GM18520 (cell line): ENCODE results near the gene MYO5A.
"Not testable (repeated sequence)": the region's sequence is repeated elsewhere in the genome, so short reads cannot be mapped to it uniquely, and the experiment has no call there.

Experiments
- ATAC-seq: cut with Tn5 transposase; IDR thresholded peaks from one replicate; pipeline ENCODE4 v1.9.1; 2021; ENCODE audit not compliant: unreplicated experiment

Gene MYO5A

DNA sequence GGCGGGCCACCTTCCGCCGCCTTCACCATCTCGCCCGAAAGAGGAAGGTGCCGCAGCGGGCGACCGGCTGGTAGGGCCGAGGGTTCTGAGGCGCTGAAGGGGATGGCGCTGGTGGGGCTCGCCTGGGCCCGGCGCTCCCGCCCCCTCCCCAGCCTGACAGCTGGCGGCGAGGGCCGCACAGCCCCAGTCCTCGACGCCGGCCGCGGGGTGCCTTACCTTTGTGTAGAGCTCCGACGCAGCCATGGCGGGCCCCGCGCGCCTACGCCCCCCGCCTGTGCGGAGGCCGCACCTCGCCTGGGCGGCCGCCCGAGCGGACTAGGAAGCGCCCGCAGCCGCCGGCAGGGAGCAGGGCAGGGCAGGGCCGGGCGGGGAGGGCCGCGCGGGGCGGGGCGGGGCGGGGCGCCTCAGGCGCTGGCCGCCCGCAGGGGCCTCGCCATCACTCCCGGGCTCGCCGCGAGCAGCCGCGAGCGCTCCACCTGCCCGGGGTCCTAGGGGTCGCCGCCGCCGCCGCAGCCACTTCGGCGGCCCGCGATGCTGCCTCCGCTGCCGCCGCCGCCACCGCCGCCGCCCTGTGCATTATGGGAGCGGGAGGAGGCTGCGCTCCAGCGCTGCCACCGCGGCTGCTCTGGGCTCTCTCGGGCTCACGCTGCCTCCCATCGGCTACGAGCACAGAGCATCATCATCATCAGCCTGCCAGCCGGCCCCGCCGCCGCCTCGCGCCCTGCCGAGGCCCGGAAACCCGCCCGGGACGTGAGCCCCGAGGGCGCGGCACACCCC lies at the start of gene MYO5A:
Gene MYO5A (minus strand): TSS at position 317 of the 777 bp plus-strand sequence. CDS start 74 bp downstream, at position 243.
- ATAC-seq, result peak; percentile 72

DNA sequence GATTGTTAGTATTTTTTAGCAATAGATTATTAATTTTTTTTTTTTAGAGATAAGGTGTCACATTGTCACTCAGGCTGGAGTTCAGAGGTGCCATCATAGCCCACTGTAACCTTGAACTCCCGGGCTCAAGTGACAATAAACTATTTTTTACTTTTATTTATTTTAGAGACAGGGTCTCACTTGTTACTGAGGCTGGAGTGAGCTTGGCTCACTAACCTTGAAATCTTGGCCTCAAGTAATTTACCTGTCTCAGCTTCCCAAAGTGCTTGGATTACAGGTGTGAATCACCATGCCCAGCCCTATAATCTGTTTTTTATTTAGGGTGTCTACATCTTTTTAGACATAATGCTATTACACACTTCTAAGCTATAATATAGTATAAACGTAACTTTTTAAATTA lies 48.0 kb upstream of the MYO5A start:
- no peak for ATAC-seq

DNA sequence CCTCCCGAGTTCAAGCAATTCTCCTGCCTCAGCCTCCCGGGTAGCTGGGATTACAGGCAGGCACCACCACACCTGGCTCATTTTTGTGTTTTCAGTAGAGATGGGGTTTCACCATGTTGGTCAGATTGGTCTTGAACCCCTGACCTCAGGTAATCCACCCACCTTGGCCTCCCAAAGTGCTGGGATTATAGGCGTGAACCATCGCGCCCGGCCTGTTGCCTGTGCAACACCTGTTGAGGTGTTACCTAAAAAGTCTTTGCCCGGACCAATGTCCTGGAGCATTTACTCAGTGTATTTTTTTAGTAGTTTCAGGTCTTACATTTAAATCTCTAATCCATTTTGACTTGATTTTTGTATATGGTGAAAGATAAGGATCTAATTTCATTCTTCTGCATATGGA lies 46.9 kb upstream of the MYO5A start:
- ATAC-seq, result not testable (repeated sequence)

DNA sequence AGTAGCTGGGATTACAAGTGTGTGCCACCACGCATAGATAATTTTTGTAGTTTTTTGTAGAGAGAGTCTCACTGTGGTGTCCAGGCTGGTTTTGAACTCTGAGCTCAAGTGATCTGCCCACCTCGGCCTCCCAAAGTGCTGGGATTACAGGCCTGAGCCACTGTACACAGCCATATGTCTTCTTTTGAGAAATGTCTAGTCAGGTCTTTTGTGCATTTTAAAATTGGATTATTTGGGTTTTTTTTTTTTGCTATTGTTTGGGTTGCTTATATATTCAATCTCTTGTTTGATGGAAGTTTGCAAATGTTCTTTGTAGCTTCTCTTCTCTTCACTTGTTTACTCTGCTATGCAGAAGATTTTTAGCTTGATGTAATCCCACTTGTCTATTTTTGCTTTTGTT lies 46.4 kb upstream of the MYO5A start:
- ATAC-seq, result no peak

DNA sequence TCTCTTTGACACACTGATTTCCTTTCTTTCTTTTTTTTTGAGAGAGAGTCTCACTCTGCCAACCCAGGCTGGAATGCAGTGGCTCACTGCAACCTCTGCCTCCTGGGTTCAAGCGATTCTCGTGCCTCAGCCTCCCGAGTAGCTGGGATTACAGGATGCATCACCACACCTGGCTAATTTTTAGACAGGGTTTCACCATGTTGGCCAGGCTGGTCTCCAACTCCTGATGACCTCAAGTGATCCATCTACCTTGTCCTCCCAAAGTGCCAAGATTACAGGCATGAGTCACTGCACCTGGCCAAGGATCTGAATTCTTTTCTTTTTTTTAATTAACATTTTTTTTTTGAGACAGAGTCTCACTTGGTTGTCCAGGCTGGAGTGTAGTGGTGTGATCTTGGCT lies 45.9 kb upstream of the MYO5A start:
- ATAC-seq, result not testable (repeated sequence)

DNA sequence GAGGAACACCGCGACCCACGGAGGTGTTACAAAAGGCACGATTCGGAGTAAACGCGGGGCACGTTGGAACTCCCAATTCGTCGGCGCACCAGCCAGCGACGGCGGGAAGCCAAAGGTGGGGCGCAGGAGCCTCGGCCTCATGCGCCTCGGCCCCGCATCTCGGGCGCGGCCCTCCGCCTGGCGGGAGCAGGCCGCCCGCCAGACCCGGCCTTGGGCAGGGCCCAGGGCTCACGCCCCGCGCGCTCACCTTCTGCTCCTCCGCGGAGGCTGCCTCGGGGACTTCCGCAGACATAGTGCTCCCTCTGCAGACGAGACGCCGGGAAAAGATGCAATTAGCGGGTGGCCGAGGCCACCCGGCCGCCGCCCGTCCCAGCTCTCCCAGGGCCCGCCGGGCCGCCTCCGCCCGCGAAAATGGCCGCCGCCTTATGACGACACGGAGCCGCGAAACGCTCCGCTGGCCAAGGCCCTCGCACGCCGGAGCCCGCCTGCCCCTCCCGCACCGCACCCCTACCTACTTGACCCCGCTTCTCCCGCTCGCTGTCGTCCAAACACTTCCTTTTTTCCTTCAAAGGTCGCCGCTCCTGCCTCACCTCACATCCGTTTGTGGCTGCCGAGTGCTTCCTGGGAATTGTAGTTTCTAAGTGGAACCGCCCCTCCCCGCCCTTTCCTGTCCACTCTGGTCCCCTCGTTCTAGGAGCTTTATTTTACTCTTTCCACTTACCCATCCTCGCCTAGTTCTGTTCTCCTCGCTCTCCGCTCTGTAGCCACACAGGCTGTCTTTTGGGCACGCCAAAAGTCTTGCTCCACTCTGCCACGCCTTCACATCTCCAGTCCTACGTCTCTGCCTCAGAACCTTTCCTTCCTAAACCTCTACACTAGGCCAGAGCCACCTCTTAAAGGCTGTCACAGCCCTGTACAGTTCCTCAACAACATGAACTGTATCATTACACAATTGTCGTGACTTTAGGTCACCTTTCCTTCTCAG lies 40.2 kb upstream of the MYO5A start, which contains the start of gene ARPP19:
Gene ARPP19 (minus strand): TSS at position 430 of the 985 bp plus-strand sequence. CDS start 138 bp downstream, at position 292.
- peak; percentile 39 for ATAC-seq

DNA sequence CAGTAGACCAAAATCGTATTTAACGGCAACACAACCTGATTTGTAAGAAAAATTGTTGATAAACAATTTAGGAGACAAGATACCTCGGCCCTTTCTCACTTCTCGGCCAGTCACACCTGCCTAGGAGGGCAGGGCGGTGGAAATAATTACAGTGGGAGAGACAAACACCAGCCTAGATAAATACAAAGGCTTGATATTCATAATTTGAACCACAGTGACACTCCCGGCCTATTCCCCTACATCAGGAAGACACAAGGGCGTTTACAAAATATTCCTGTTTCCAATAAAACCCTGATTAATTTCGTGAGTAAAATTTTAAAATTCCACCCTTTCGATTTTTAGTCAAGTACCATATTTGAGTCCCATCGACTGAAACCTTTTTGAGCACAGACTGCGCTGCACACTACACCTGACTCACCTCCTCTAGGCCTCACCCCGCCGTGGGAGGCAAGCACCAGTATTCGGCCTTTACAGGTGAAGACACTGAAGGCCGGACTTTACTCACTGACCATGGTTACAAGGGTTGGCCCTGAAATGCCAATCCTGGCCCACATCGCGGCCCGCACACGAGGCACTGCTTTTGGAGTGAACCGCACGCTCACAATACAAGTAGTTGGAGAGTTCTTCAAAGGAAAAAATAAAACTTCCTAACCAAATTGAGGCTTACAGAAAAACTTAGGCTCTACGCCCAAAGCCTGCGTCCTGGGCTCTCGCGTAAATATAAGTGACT lies 39.4 kb upstream of the MYO5A start:
- ATAC-seq, result no peak

DNA sequence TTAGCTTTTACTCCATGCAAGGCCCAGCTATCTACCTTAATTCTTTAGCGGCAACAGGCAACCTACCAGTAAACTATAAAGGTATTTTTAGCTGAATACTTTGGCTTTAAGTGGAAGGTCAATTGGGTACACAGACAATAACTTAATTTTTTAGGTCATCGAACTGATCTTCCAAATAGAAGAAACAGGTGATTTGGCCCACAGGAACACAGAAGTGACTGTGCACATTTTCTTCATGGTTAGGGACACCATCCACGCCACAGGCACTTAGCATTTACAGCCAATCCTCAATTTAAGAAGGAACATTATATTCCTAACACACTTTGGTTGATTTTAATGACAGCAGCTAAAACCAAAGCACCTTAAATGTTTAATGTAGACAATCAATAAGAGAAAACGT lies 38.2 kb upstream of the MYO5A start:
- ATAC-seq, result no peak

DNA sequence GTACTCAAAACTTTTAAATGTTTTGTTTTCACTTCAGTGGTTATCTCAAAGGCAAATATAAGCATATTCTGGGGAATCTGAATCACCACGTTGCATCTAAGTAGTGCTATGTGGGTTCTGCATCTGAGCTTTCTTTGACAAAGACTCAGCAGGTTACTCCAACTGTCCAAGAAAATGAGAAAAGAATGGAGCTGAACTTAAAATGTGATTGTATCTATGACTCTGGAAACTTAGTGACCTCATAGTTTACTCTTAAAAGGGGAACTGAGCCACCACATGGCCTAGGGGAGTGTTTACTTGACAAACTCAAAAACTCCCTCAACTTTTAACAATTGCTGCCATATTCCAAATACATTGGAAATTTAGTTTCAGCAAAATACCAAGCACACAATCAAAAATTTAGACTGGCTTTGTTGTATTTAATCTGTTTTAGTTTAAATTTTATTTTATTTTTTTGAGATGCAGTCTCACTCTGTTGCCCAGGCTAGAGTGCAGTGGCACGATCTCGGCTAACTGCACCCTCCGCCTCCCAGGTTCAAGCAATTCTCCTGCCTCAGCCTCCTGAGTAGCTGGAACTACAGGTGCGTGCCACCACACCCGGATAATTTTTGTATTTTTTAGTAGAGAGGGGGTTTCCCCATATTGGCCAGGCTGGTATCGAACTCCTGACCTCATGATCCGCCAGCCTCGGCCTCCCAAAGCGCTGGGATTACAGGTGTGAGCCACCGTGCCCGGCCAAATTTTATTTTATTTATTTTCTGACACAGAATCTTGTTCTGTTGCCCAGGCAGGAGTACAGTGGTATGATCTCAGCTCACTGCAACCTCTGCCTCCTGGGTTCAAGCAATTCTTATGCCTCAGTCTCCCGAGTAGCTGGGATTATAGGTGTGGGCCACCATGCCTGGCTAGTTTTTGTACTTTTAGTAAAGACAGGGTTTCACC lies 37.0 kb upstream of the MYO5A start:
- peak; percentile 43 for ATAC-seq

DNA sequence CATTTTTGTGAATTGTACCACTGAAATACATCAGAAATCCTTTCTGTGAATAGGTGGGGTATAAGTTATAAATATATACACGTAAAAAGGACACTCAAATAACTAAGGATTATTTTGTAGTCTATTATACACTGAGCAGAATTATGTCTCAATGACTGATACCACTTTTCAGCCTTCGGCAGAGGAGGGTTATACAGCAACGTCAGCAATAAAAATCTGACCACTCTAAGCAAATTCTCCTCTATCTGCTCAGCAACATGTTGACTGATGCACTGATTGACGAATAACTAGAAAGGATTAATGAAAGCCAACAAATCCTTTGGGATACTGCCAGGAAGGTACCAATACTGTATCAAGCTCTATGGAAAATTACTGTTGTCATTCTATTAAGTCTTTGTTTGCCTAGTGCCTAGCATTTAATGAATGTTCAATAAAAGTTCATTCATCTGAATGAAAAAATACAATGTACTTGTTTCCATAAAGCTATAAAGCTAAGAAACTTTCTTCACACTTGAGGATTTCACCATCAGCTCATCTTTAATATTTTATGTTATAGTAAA lies 34.9 kb upstream of the MYO5A start:
- ATAC-seq, result no peak

DNA sequence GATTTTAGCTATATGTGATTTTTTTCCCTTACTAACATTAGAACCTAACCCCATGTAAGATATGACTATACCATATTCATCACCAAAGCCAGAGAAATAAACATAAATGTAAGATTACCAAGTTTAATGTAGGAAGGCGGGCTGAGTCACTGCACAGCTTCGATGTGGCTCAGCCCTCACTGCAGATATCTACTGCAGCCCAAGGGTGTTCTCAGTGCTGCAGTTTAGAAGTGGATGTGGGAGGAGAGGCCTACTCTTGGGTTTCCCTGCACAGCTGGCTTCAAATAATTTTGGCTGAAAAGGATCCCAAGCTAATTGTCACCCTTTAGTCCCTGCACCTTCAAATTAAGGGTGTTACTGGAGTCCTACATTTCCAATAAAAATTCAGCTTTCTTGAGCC lies 30.9 kb upstream of the MYO5A start:
- peak; percentile 28 for ATAC-seq

DNA sequence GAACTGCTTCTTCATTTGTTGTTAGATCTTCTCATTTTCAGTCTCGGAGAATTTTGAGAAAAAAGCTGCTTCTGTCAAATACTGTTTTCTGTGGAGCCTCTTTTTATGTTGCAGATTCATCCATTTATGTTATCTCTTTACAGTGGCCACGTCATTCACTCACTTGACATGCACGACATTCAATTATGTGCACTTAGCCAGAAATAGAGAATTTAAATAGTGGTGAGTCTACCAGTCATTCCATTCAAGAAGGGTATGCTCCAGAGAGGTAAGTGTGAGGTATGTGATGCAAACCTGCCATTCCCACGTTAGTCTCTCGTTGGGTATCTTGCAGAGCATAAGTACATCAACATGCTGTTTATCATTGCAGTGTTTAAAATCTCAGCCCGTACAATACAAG lies 30.3 kb upstream of the MYO5A start:
- peak; percentile 34 for ATAC-seq

DNA sequence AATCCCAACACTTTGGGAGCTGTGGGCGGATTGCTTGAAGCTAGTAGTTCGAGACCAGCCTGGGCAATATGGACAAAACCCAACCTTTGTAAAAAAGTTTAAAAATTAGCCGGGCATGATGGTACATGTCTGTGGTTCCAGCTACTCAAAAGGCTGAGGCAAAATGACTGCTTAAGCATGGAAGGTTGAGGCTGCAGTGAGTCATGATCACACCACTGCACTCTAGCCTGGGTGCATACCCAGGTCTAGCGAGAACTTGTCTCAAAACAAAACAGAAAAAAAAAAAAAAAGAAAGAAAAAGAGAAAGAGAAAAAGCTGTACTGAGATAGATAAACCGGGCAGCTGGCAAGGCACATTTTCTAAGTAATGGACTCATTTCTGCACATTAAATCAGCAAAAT lies 29.5 kb upstream of the MYO5A start:
- ATAC-seq, result peak; percentile 61

DNA sequence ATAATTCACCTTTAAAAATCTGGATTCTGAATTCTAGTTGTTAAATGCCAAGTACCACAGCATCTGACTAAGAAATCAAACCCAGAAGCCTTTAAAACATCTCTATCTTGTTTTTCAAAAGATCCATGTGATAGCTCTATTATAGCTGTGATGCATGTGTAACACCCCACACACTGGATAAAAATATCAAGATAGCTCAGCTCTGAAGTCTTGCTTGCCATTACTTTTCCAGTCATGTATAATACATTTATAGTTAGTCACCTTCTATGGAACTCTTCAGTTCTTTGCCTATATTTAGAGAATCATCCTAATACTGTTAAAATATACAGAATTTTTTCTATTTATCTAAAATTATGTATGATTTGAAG lies 28.6 kb upstream of the MYO5A start:
- no peak for ATAC-seq

DNA sequence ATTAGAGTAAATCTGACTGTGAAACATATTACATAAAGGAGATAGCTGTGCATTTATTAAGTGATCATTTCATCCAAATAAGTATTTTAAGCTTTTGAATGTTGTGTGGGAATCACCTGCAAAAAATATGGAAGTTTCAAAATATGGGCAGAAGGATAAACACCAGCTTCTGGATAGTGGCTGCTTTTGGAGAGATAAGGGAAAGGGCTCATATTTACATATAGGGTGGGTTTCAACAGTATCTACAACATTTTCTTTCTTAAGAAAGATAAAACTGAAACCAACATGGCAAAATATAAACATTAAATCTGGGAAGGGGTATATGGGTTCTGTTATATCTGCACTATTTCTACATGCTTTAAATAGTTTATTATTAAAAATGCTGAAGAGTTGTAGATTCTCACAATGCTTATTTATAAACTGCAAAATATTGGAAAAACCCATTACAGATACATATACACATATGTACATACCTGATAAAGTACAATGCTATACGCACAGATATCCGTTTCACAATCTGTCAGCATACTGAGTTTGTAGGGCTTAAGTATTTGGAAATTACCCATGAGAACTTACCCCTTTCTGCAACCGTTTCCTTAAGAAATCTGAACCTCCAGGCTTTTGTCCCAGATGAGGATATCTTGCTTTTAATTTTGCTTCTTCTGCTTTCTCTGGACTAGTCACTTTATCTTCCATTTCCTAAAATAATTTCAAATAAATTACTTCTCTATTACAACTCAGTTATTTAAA lies 28.0 kb upstream of the MYO5A start:
- ATAC-seq, result no peak

DNA sequence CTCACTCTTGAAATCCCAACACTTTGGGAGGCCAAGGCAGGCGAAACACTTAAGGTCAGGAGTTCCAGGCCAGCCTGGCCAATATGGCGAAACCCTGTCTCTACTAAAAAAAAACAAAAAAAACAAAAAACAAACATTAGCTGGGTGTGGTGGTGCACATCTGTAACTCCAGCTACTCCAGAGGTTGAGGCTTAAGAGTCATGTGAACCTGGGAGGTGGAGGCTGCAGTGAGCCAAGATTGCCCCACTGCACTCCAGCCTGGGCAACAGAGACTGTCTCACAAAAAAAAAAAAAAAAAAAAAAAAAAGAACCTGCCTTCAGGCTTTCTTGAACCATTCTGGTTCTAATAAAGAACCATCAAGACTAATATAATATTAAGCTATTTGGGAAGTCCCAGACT lies 23.6 kb upstream of the MYO5A start:
- no peak for ATAC-seq

DNA sequence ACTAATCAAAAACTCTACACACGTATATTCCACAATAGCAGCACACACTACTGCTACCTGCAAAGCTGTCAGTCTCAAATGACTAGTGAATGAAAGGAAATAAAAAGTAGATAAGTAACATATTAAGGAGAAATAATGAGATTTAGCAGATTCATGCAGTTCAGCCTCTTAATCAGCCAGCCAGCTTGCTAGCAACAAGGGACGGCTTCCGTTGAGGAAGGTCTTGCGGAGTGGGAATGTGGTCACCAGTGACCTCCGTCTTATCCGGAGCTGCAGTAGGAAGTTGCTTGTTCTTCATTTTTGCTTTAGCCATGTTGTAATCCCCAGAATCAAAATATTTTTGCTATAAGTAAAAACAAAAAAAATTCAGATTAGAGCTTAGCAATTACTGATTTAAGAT lies 23.1 kb upstream of the MYO5A start:
- no peak for ATAC-seq

DNA sequence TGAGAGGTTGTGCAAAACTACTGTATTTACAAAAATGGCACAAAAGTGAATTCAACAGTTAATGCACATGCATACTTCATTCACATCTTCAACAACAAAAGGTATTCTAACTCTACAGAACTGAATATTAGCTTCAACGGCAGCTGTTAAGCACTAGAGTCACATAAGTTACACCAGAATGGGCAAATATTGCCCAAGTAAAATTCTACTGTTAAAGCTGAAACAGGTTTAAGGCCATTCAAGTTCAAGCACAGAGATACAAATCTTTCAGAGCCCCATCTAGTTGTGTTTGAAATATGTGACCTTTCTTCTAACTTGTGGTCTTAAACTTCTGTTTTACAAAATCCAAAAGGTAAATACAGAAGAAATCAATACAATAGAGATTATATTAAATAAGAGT lies 22.5 kb upstream of the MYO5A start:
- not testable (repeated sequence) for ATAC-seq
